GM23248 (cell line): Measurements from ENCODE around the gene FGF1. TPM values are rescaled to one million over a fixed set of nuclear protein-coding genes. Genes with fewer than 3 reads are reported as not detected.

ENCODE experiments used
- DNase-seq: peaks from one replicate; pipeline ENCODE4 v3.0.0-alpha.2; 2015
- H2AFZ ChIP-seq: fragments of 200-600 bp; sonication (generic); 2 replicates; pipeline ENCODE4 v1.6.1; 2016; ENCODE audit warnings: antibody characterized with exemption
- H3F3A ChIP-seq: fragments of 200-600 bp; sonication (generic); 2 replicates; pipeline ENCODE4 v1.6.1; 2016; ENCODE audit warnings: mild to moderate bottlenecking, antibody characterized with exemption, mixed run types; ENCODE audit not compliant: insufficient read depth
- H3K27ac ChIP-seq: fragments of 200-600 bp; sonication (generic); 2 replicates; pipeline ENCODE4 v1.5.1; 2016; ENCODE audit warnings: mild to moderate bottlenecking
- H3K27me3 ChIP-seq: fragments of 200-600 bp; sonication (generic); replicated peaks from 2 replicates; pipeline ENCODE4 v1.6.1; 2016; ENCODE audit warnings: mild to moderate bottlenecking; ENCODE audit not compliant: insufficient read depth
- H3K36me3 ChIP-seq: fragments of 200-600 bp; sonication (generic); 2 replicates; pipeline ENCODE4 v1.6.1; 2016; ENCODE audit warnings: low read depth, mild to moderate bottlenecking
- H3K4me1 ChIP-seq: fragments of 200-600 bp; sonication (generic); 2 replicates; pipeline ENCODE4 v1.6.1; 2016; ENCODE audit warnings: mild to moderate bottlenecking; ENCODE audit not compliant: insufficient read depth
- H3K4me2 ChIP-seq: fragments of 200-600 bp; sonication (generic); one replicate; pipeline ENCODE4 v1.6.1; 2016; ENCODE audit warnings: mild to moderate bottlenecking; ENCODE audit not compliant: unreplicated experiment
- H3K4me3 ChIP-seq: fragments of 200-600 bp; sonication (generic); 2 replicates; pipeline ENCODE4 v1.5.1; 2016; ENCODE audit warnings: mild to moderate bottlenecking
- H3K79me2 ChIP-seq: fragments of 200-600 bp; sonication (generic); 2 replicates; pipeline ENCODE4 v1.6.1; 2016; ENCODE audit warnings: mild to moderate bottlenecking; ENCODE audit not compliant: insufficient read depth
- H3K9ac ChIP-seq: fragments of 200-600 bp; sonication (generic); 2 replicates; pipeline ENCODE4 v1.6.1; 2016; ENCODE audit warnings: mild to moderate bottlenecking
- H3K9me2 ChIP-seq: fragments of 200-600 bp; sonication (generic); 2 replicates; pipeline ENCODE4 v1.6.1; 2016; ENCODE audit warnings: mixed run types, mild to moderate bottlenecking, moderate library complexity; ENCODE audit not compliant: insufficient read depth
- H3K9me3 ChIP-seq: fragments of 200-600 bp; sonication (generic); one replicate; pipeline ENCODE4 v1.6.1; 2017; ENCODE audit warnings: low read depth
- H4K20me1 ChIP-seq: fragments of 200-600 bp; sonication (generic); 2 replicates; pipeline ENCODE4 v1.6.0; 2016; ENCODE audit not compliant: insufficient read depth
- EZH2 ChIP-seq: fragments of 200-600 bp; sonication (generic); IDR thresholded peaks from 2 replicates; pipeline ENCODE4 v1.6.1; 2018; ENCODE audit warnings: antibody characterized with exemption, mild to moderate bottlenecking; ENCODE audit not compliant: insufficient read depth, poor library complexity, severe bottlenecking
- EZH2phosphoT487 ChIP-seq: fragments of 200-600 bp; sonication (generic); IDR thresholded peaks from 2 replicates; pipeline ENCODE4 v1.6.1; 2018; ENCODE audit warnings: antibody characterized with exemption, moderate library complexity, mild to moderate bottlenecking, low read depth; ENCODE audit not compliant: insufficient read depth
- WGBS, 2 experiments: methylation state at CpG; one replicate each; pipeline ENCODE4 v1.1.6; 2015 to 2017; ENCODE audit warnings: low lambda C conversion rate in 2 of 2, low coverage in 1 of 2; ENCODE audit errors: missing lambda C conversion rate in 2 of 2; 5-methylcytosine and 5-hydroxymethylcytosine counted together
- in situ Hi-C: fragments of 300-500 bp; cut with MboI; formaldehyde crosslinking; loops from 2 replicates; pipeline ENCODE4 v1.15.0; 2020
- polyA plus RNA-seq: library from polyadenylated mRNA; unstranded; fragments of >200 nt; fragmentation: Nextera tagmentation; extraction: Ambion mirVana; gene quantifications from 2 replicates; pipeline ENCODE4 v1.2.1, GENCODE V29; 2016
- total RNA-seq: library from RNA; depleted of rRNA; stranded (reverse); fragments of >200 nt; shearing (Covaris generic); gene quantifications from 2 replicates; pipeline ENCODE4 v1.2.3, GENCODE V29; 2014

The FGF1 gene
- total and polyA plus RNA-seq, 2 experiments from 2014 or later: 13.8 to 29.6 TPM

GRCh38 chr5:142597546-142598337, 88.1 kb downstream of the FGF1 start:
- Histone ChIP-seq H4K20me1 (no peaks in the 10 kb centered on the region), H3F3A (peaks cover 18% of the 10 kb centered on the region), H3K9me2 (no peaks in the 10 kb centered on the region), H3K9me3 (no peaks in the 10 kb centered on the region), H3K4me1 (peaks cover 31% of the 10 kb centered on the region), H3K27ac (peak overlapping the region; percentile 61), H3K79me2 (no peaks in the 10 kb centered on the region), H3K27me3 (no peaks in the 10 kb centered on the region), H3K36me3 (no peaks in the 10 kb centered on the region), H2AFZ (no peak overlapping the region), H3K4me3 (no peak overlapping the region), H3K9ac (no peak overlapping the region), H3K4me2 (peak overlapping the region; percentile 11)
- WGBS, 2 experiments: 41 to 42% methylated on average over 6 of the region's 6 CpGs
- peak; percentile 95 for DNase-seq
- TF ChIP-seq EZH2phosphoT487: peak; percentile 82
- TF ChIP-seq EZH2: no peak
- in situ Hi-C loops: no loop called here

- H3K4me3 ChIP-seq: no peak overlapping the region
- no peaks in the 10 kb centered on the region for H3K36me3 ChIP-seq
- no peak overlapping the region for H2AFZ ChIP-seq
- no peaks in the 10 kb centered on the region for H3K27me3 ChIP-seq
- H3K9ac ChIP-seq: no peak overlapping the region
- no peak overlapping the region for H3K4me2 ChIP-seq
- in situ Hi-C loops: no loop called here
- H3K79me2 ChIP-seq: no peaks in the 10 kb centered on the region
- WGBS, 2 experiments: 97 to 98% methylated on average over 3 of the region's 3 CpGs
- H3K4me1 ChIP-seq: peaks cover 31% of the 10 kb centered on the region
- H3K9me3 ChIP-seq: no peaks in the 10 kb centered on the region
- peaks cover 18% of the 10 kb centered on the region for H3F3A ChIP-seq
- DNase-seq: no peak
- no peak overlapping the region for H3K27ac ChIP-seq
- TF ChIP-seq EZH2 (no peak), EZH2phosphoT487 (no peak)
- no peaks in the 10 kb centered on the region for H3K9me2 ChIP-seq
- H4K20me1 ChIP-seq: no peaks in the 10 kb centered on the region
These were observed 88.9 kb downstream of the FGF1 start for GRCh38 chr5:142597025-142597424.

GRCh38 chr5:142592365-142592764, 93.5 kb downstream of the FGF1 start:
- H3K4me1 ChIP-seq: peaks cover 3% of the 10 kb centered on the region; the same call in 1 of the 2 replicates
- DNase-seq: no peak
- H3K9me2 ChIP-seq: no peaks in the 10 kb centered on the region
- in situ Hi-C loops: no loop called here
- no peak overlapping the region for H3K9ac ChIP-seq
- TF ChIP-seq EZH2 (no peak), EZH2phosphoT487 (no peak)
- 74 to 85% methylated on average over 4 of the region's 4 CpGs for WGBS, 2 experiments
- H3K4me2 ChIP-seq: no peak overlapping the region
- no peak overlapping the region for H3K4me3 ChIP-seq
- no peak overlapping the region for H2AFZ ChIP-seq
- H3K27ac ChIP-seq: no peak overlapping the region
- no peaks in the 10 kb centered on the region for H3K36me3 ChIP-seq
- H3K79me2 ChIP-seq: no peaks in the 10 kb centered on the region
- no peaks in the 10 kb centered on the region for H4K20me1 ChIP-seq
- no peaks in the 10 kb centered on the region for H3K27me3 ChIP-seq
- H3F3A ChIP-seq: peaks cover 5% of the 10 kb centered on the region
- no peaks in the 10 kb centered on the region for H3K9me3 ChIP-seq

- no peak overlapping the region for H3K4me2 ChIP-seq
- WGBS, 2 experiments: 73% methylated on average over 4 of the region's 4 CpGs
These were observed 95.2 kb downstream of the FGF1 start for GRCh38 chr5:142590451-142591231.

More at GRCh38 chr5:142590451-142591231, 95.2 kb downstream of the FGF1 start:
- DNase-seq: no peak
- Histone ChIP-seq H4K20me1 (no peaks in the 10 kb centered on the region), H3K9ac (no peak overlapping the region), H3K79me2 (no peaks in the 10 kb centered on the region), H2AFZ (no peak overlapping the region), H3K4me3 (no peak overlapping the region), H3K27ac (no peak overlapping the region), H3K36me3 (no peaks in the 10 kb centered on the region), H3K9me3 (no peaks in the 10 kb centered on the region), H3K9me2 (no peaks in the 10 kb centered on the region), H3K4me1 (no peaks in the 10 kb centered on the region), H3K27me3 (no peaks in the 10 kb centered on the region), H3F3A (no peaks in the 10 kb centered on the region)
- TF ChIP-seq EZH2 (no peak), EZH2phosphoT487 (no peak)
- in situ Hi-C loops: no loop called here
